Esophagus muscularis mucosa (tissue), 3 donors: Measurements from ENCODE around the gene BRF1.

Experiments
- POLR2A ChIP-seq: fragments of 450-650 bp; IDR thresholded peaks from one replicate; pipeline ENCODE4 v1.6.1; 2017; ENCODE audit warnings: antibody characterized with exemption, moderate library complexity, mild to moderate bottlenecking, low read depth
- POLR2AphosphoS5 ChIP-seq, 2 donors: sonication (generic); formaldehyde crosslinking; IDR thresholded peaks; one replicate each; pipeline ENCODE4 v1.6.1; 2017; ENCODE audit warnings: antibody characterized with exemption in 2 of 2
- TF ChIP-seq, protein P1 (sequence below), 3 experiments: fragments of 200-600 bp in 2 of 3; fragments of 450-650 bp in 1 of 3; sonication (generic) in 2 of 3; IDR thresholded peaks; one replicate each; pipeline ENCODE4 v1.5.1; 2017 to 2019; ENCODE audit warnings: antibody characterized with exemption in 3 of 3, mild to moderate bottlenecking in 2 of 3, moderate library complexity in 1 of 3

DNA sequence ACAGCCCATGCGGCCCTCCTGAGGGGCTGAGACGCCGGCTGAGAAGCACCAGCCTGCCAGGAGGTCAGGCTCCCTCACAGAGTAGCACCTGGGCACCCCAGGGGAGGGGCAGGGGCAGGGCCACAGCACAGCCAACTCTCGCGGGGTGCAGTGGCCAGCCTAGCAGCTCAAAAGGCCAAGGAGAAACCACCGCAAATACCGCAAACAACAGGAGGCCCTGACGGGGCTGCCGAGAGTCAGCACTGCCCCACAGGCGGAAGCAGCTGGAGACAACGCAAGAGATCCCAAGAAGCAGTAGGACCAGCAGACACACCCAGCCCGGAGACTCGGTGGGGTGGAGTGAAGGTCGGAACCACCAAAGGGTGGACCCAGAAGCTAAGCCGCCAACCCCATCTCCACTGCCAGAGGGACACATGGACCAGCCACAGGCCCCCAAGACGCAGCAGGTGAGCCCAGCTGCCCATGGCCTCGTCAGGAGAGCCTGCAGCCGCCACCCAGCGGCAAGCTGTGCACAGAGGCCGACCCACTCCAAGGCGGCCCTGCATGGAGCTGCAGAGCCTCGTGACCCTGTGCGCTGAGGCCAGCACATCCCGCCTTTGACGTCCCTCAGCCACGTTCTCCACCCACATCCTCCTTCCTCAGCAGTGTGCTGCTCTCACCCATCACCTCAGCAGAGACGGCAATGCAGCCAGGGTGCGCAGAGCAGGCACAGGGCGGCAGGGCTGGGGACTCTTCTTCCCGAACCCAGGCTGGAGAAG lies 84.1 kb downstream of the BRF1 start:
- TF ChIP-seq, protein P1, sequence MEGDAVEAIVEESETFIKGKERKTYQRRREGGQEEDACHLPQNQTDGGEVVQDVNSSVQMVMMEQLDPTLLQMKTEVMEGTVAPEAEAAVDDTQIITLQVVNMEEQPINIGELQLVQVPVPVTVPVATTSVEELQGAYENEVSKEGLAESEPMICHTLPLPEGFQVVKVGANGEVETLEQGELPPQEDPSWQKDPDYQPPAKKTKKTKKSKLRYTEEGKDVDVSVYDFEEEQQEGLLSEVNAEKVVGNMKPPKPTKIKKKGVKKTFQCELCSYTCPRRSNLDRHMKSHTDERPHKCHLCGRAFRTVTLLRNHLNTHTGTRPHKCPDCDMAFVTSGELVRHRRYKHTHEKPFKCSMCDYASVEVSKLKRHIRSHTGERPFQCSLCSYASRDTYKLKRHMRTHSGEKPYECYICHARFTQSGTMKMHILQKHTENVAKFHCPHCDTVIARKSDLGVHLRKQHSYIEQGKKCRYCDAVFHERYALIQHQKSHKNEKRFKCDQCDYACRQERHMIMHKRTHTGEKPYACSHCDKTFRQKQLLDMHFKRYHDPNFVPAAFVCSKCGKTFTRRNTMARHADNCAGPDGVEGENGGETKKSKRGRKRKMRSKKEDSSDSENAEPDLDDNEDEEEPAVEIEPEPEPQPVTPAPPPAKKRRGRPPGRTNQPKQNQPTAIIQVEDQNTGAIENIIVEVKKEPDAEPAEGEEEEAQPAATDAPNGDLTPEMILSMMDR (IDR thresholded peaks at IDR 0.05) = no peak
- TF ChIP-seq POLR2A (no peak), POLR2AphosphoS5 (IDR thresholded peaks at IDR 0.05) (no peak)
